A549 (cell line): Measurements from ENCODE around the gene ASNS. TPM values are rescaled to one million over a fixed set of nuclear protein-coding genes. Genes with fewer than 3 reads are reported as not detected.
"Not testable (repeated sequence)": the region's sequence is repeated elsewhere in the genome, so short reads cannot be mapped to it uniquely, and the experiment has no call there.

Experiments
- ATAC-seq, 2 experiments: fragments of 200-7000 bp in 1 of 2; fragments of >200 bp in 1 of 2; cut with Nextera tagmentation in 1 of 2; cut with Tn5 transposase in 1 of 2; 3 replicates each; pipeline versions ENCODE4 v1.8.0 to v1.9.1; 2018 to 2020; ENCODE audit warnings: mild to moderate bottlenecking in 1 of 2, moderate library complexity in 1 of 2
- CTCF ChIA-PET: fragments of 300-600 bp; sonication (Branson Sonifier 250); formaldehyde crosslinking; extraction: SDS; loops from one replicate; lab custom pipeline; 2021; ENCODE audit warnings: antibody characterized with exemption, inconsistent platforms; lab: Yijun Ruan, JAX
- POLR2A ChIA-PET: fragments of 350-600 bp; formaldehyde crosslinking; extraction: SDS; loops from one replicate; lab custom pipeline; 2021; ENCODE audit warnings: antibody characterized with exemption, inconsistent platforms; lab: Yijun Ruan, JAX
- DNase-seq, 2 experiments: peaks; one replicate each; pipeline versions ENCODE4 v3.0.0 to v3.0.0-alpha.2; 2011 to 2016; ENCODE audit warnings: low read depth in 1 of 2, low spot score in 1 of 2
- FAIRE-seq: peaks from 2 replicates; lab custom pipeline; 2011; peaks lifted over from hg19 to GRCh38; lab: Jason Lieb, UNC
- H3K27ac ChIP-seq, 2 experiments: fragments of >200 bp; sonication (Bioruptor Twin); formaldehyde crosslinking; 3 replicates each; pipeline ENCODE4 v1.5.1; 2016 to 2017
- H3K4me1 ChIP-seq: fragments of >200 bp; sonication (Bioruptor Twin); formaldehyde crosslinking; 3 replicates; pipeline ENCODE4 v1.6.1; 2016
- H3K4me2 ChIP-seq: fragments of >200 bp; sonication (Bioruptor Twin); formaldehyde crosslinking; 3 replicates; pipeline ENCODE4 v1.6.1; 2016
- H3K4me3 ChIP-seq: fragments of >200 bp; sonication (Bioruptor Twin); formaldehyde crosslinking; 3 replicates; pipeline ENCODE4 v1.5.1; 2016
- H3K9me3 ChIP-seq: fragments of >200 bp; sonication (Bioruptor Twin); formaldehyde crosslinking; 3 replicates; pipeline ENCODE4 v1.6.1; 2016
- ATOH8 ChIP-seq: fragments of 250-450 bp; sonication (Bioruptor Pico); IDR thresholded peaks from 2 replicates; pipeline ENCODE4 v1.5.0; 2020; ENCODE audit warnings: low read depth, mild to moderate bottlenecking, moderate library complexity
- BCL3 ChIP-seq: fragments of >200 bp; sonication (Bioruptor Twin); formaldehyde crosslinking; IDR thresholded peaks from 3 replicates; pipeline ENCODE4 v1.6.1; 2016
- BHLHE40 ChIP-seq: IDR thresholded peaks from 2 replicates; pipeline ENCODE4 v1.6.1; 2012; ENCODE audit warnings: low read depth, low read length, inconsistent platforms
- CBX8 ChIP-seq: fragments of 200-600 bp; sonication (generic); IDR thresholded peaks from 2 replicates; pipeline ENCODE4 v1.6.1; 2016
- CEBPB ChIP-seq, 2 experiments: fragments of >200 bp in 1 of 2; sonication (Bioruptor Twin) in 1 of 2; formaldehyde crosslinking in 1 of 2; IDR thresholded peaks; 2 replicates each; pipeline ENCODE4 v1.6.1; 2012 to 2016
- E2F6 ChIP-seq: IDR thresholded peaks from 2 replicates; pipeline ENCODE4 v1.6.1; 2012; ENCODE audit warnings: low read depth, borderline replicate concordance
- EHF ChIP-seq: fragments of 250-450 bp; sonication (Bioruptor Pico); IDR thresholded peaks from 2 replicates; pipeline ENCODE4 v1.5.0; 2020; ENCODE audit warnings: mild to moderate bottlenecking
- FOXS1 ChIP-seq: fragments of 250-450 bp; sonication (Bioruptor Pico); IDR thresholded peaks from 2 replicates; pipeline ENCODE4 v1.5.0; 2020; ENCODE audit warnings: mild to moderate bottlenecking, moderate library complexity
- HDAC2 ChIP-seq: fragments of 200-600 bp; sonication (generic); IDR thresholded peaks from 2 replicates; pipeline ENCODE4 v1.6.1; 2016
- HMGXB4 ChIP-seq: fragments of 250-450 bp; sonication (Bioruptor Pico); IDR thresholded peaks from 2 replicates; pipeline ENCODE4 v1.5.0; 2021; ENCODE audit warnings: mild to moderate bottlenecking, moderate library complexity, borderline replicate concordance
- HOXB13 ChIP-seq: fragments of 250-450 bp; sonication (Bioruptor Pico); IDR thresholded peaks from 2 replicates; pipeline ENCODE4 v1.5.0; 2020; ENCODE audit warnings: low read depth, mild to moderate bottlenecking, moderate library complexity
- HOXB5 ChIP-seq: fragments of 250-450 bp; sonication (Bioruptor Pico); IDR thresholded peaks from 2 replicates; pipeline ENCODE4 v1.5.0; 2020; ENCODE audit warnings: mild to moderate bottlenecking, moderate library complexity
- JUN ChIP-seq, 2 experiments: fragments of >200 bp; sonication (Bioruptor Twin); formaldehyde crosslinking; IDR thresholded peaks; 2 replicates in 1 of 2; 3 replicates in 1 of 2; pipeline ENCODE4 v1.6.1; 2016 to 2017
- KDM1A ChIP-seq: fragments of 200-600 bp; sonication (generic); IDR thresholded peaks from 2 replicates; pipeline ENCODE4 v1.6.1; 2016; ENCODE audit warnings: low read depth, mild to moderate bottlenecking
- MAX ChIP-seq: IDR thresholded peaks from 2 replicates; pipeline ENCODE4 v1.6.1; 2012
- PHF8 ChIP-seq: fragments of 200-600 bp; sonication (generic); IDR thresholded peaks from 2 replicates; pipeline ENCODE4 v1.6.1; 2016; ENCODE audit warnings: low read depth, mild to moderate bottlenecking, antibody characterized with exemption, moderate library complexity, borderline replicate concordance
- POLR2A ChIP-seq: IDR thresholded peaks from 2 replicates; pipeline ENCODE4 v1.6.1; 2012; ENCODE audit warnings: mild to moderate bottlenecking, low read length
- RARB ChIP-seq: fragments of 250-450 bp; sonication (Bioruptor Pico); IDR thresholded peaks from 2 replicates; pipeline ENCODE4 v1.8.0; 2021; ENCODE audit warnings: mild to moderate bottlenecking, moderate library complexity
- SMC3 ChIP-seq: fragments of >200 bp; sonication (Bioruptor Twin); formaldehyde crosslinking; IDR thresholded peaks from 3 replicates; pipeline ENCODE4 v1.6.1; 2018; ENCODE audit warnings: inconsistent platforms
- SREBF2 ChIP-seq: fragments of 450-650 bp; IDR thresholded peaks from 2 replicates; pipeline ENCODE4 v1.6.1; 2014; ENCODE audit warnings: mild to moderate bottlenecking, moderate library complexity
- TFCP2L1 ChIP-seq: fragments of 250-450 bp; sonication (Bioruptor Pico); IDR thresholded peaks from 2 replicates; pipeline ENCODE4 v1.5.0; 2021; ENCODE audit warnings: mild to moderate bottlenecking
- TP53 ChIP-seq: fragments of 250-450 bp; sonication (Bioruptor Pico); IDR thresholded peaks from 2 replicates; pipeline ENCODE4 v1.5.0; 2021; ENCODE audit warnings: mild to moderate bottlenecking, moderate library complexity
- ZC3H11A ChIP-seq: fragments of 450-650 bp; IDR thresholded peaks from 2 replicates; pipeline ENCODE4 v1.6.1; 2014; ENCODE audit warnings: antibody characterized with exemption, mild to moderate bottlenecking
- ZFP36 ChIP-seq: fragments of 450-650 bp; IDR thresholded peaks from 2 replicates; pipeline ENCODE4 v1.6.1; 2014; ENCODE audit warnings: borderline replicate concordance; ENCODE audit not compliant: partially characterized antibody
- WGBS: methylation state at CpG from one replicate; pipeline ENCODE4 v1.1.6; 2017; ENCODE audit errors: missing lambda C conversion rate; 5-methylcytosine and 5-hydroxymethylcytosine counted together
- polyA minus RNA-seq: library from RNA; depleted of rRNA, polyadenylated mRNA; stranded (reverse); fragments of >200 nt; gene quantifications from 2 replicates; pipeline ENCODE4 v1.2.3, GENCODE V29; 2011; rRNA and poly(A)+ RNA removed
- polyA plus RNA-seq, 4 experiments: library from polyadenylated mRNA; depleted of rRNA in 3 of 4; stranded (reverse); fragments of >200 nt; fragmentation: RNase III in 1 of 4; extraction: RNeasy Plus Mini Kit Qiagen cat#74134 plus additional on column Dnase treatment in 1 of 4; gene quantifications; 2 replicates in 3 of 4; 3 replicates in 1 of 4; pipeline ENCODE4 v1.2.3, GENCODE V29; 2011 to 2017

Gene ASNS
- 98.7 and 115 TPM in 2 replicates for polyA plus RNA-seq (2011; rRNA removed)
- polyA plus RNA-seq (2012; cell fraction: cytosol; rRNA removed) = 18.9 and 19.9 TPM in 2 replicates
- polyA plus RNA-seq (2012; cell fraction: nucleus; rRNA removed) = 44.3 and 45.5 TPM in 2 replicates
- 55.9 to 73.7 TPM (median 55.9 TPM) in 3 replicates for polyA plus RNA-seq (2017; fragmentation: RNase III; extraction: RNeasy Plus Mini Kit Qiagen cat#74134 plus additional on column Dnase treatment)
- polyA minus RNA-seq = 70.3 and 76.8 TPM in 2 replicates

GRCh38 chr7:97872025-97872669 is at the start of gene ASNS:
Gene ASNS, minus strand, starts transcription at chr7:97872408. Its CDS starts 3,252 bp downstream, at chr7:97869156.
- ChIA-PET POLR2A (interaction anchor here (0.5 to 2.0 kb wide), 10 partner anchors 8 to 755 kb away, joined by 3 to 22 read pairs (median 4); partner anchors contain the start of gene SDHAF3), CTCF (interaction anchor here (0.7 to 1.5 kb wide), 6 partner anchors 15 to 143 kb away, joined by 3 to 4 read pairs (median 3); no protein-coding TSS in a partner anchor)
- H3K4me2 ChIP-seq = peak within 1 kb of the TSS; percentile 86
- TF ChIP-seq CEBPB (IDR thresholded peaks at IDR 0.05) = peak; percentile 25 to 69; a peak in 2 of 4 replicates
- TF ChIP-seq SREBF2 = no peak
- TF ChIP-seq RARB (CRISPR knock-in tag) = no peak
- TF ChIP-seq HDAC2 = 0 out of 2 replicates have a peak, but pooled peaks have one; percentile 42
- no peak for TF ChIP-seq ATOH8 (CRISPR knock-in tag)
- no peak for TF ChIP-seq ZFP36
- TF ChIP-seq TP53 (CRISPR knock-in tag) = no peak
- TF ChIP-seq TFCP2L1 = no peak
- peak; percentile 72 for TF ChIP-seq E2F6
- TF ChIP-seq HMGXB4 (CRISPR knock-in tag) = no peak
- 0 out of 3 replicates have a peak, but pooled peaks have one; percentile 10 for TF ChIP-seq SMC3
- no peak for TF ChIP-seq HOXB5 (CRISPR knock-in tag)
- no peak for TF ChIP-seq HOXB13 (CRISPR knock-in tag)
- no peak for TF ChIP-seq EHF (CRISPR knock-in tag)
- peak; percentile 88 for TF ChIP-seq MAX
- TF ChIP-seq KDM1A = no peak
- peak; percentile 90; the same call in 1 of the 2 replicates for TF ChIP-seq PHF8
- no peak for TF ChIP-seq FOXS1
- TF ChIP-seq BHLHE40 = peak; percentile 36; the same call in 1 of the 2 replicates
- TF ChIP-seq JUN (IDR thresholded peaks at IDR 0.05) = peak; percentile 72 to 97; a peak in 4 of 5 replicates
- peak; percentile 97 for TF ChIP-seq BCL3
- TF ChIP-seq ZC3H11A = no peak
- TF ChIP-seq CBX8 = no peak
- peak; percentile 74 for TF ChIP-seq POLR2A
- H3K9me3 ChIP-seq = no peaks in the 10 kb centered on the region
- peak within 1 kb of the TSS; percentile 93 to 96 for H3K27ac ChIP-seq
- H3K4me3 ChIP-seq = peak within 1 kb of the TSS; percentile 81
- DNase-seq (peak; percentile 81 to 96), ATAC-seq (peak; percentile 98 to 99), FAIRE-seq (no peak)
- H3K4me1 ChIP-seq = peaks cover 18% of the 10 kb centered on the region; the same call in 2 of the 3 replicates
- under 1% methylated on average over 25 of the region's 58 CpGs for WGBS

- WGBS = 87% methylated on average over 3 of the region's 4 CpGs
- H3K9me3 ChIP-seq, H3K4me2 ChIP-seq, DNase-seq, FAIRE-seq, H3K4me1 ChIP-seq, H3K4me3 ChIP-seq, POLR2A ChIA-PET, H3K27ac ChIP-seq, ATAC-seq, CTCF ChIA-PET: not testable (repeated sequence)
Observed at GRCh38 chr7:97921254-97921653, 49.0 kb upstream of the ASNS start.

GRCh38 chr7:97915267-97915666 is 43.1 kb upstream of the ASNS start:
- WGBS = 52% methylated on average over 8 of the region's 8 CpGs
- FAIRE-seq, CTCF ChIA-PET: not testable (repeated sequence)

More at GRCh38 chr7:97915267-97915666, 43.1 kb upstream of the ASNS start:
- H3K9me3 ChIP-seq, ATAC-seq, DNase-seq, H3K4me1 ChIP-seq, H3K4me2 ChIP-seq, H3K4me3 ChIP-seq, H3K27ac ChIP-seq, POLR2A ChIA-PET: not testable (repeated sequence)
